T-helper 1 cell treated with Interleukin-12 subunit alpha and Interleukin-12 subunit beta and Interleukin-4 antibody, amounts not matched to agents 30 μg/mL and 1 μg/mL, for 36 hours (primary cell): ENCODE results near the gene ERGIC1.

Source experiments
- H3K27ac Mint-ChIP-seq: one replicate; pipeline ENCODE4 v1.8.0; 2021; ENCODE audit warnings: mild to moderate bottlenecking, mixed read lengths
- H3K27me3 Mint-ChIP-seq: one replicate; pipeline ENCODE4 v1.8.0; 2021; ENCODE audit warnings: low read depth, mixed read lengths
- H3K36me3 Mint-ChIP-seq: one replicate; pipeline ENCODE4 v1.8.0; 2021; ENCODE audit warnings: low read depth, mixed read lengths
- H3K4me1 Mint-ChIP-seq: one replicate; pipeline ENCODE4 v1.8.0; 2021; ENCODE audit warnings: low read depth, mixed read lengths
- H3K4me3 Mint-ChIP-seq: one replicate; pipeline ENCODE4 v1.8.0; 2021; ENCODE audit warnings: mild to moderate bottlenecking, moderate library complexity, mixed read lengths
- H3K9me3 Mint-ChIP-seq: one replicate; pipeline ENCODE4 v1.8.0; 2021; ENCODE audit warnings: mixed read lengths

ERGIC1 gene

GRCh38 chr5:172877466-172878260 lies 43.6 kb downstream of the ERGIC1 start:
- H3K27ac Mint-ChIP-seq = no peak overlapping the region
- H3K9me3 Mint-ChIP-seq = no peaks in the 10 kb centered on the region
- peaks cover 9% of the 10 kb centered on the region for H3K4me1 Mint-ChIP-seq
- no peak overlapping the region for H3K4me3 Mint-ChIP-seq
- H3K27me3 Mint-ChIP-seq = no peaks in the 10 kb centered on the region
- no peaks in the 10 kb centered on the region for H3K36me3 Mint-ChIP-seq

GRCh38 chr5:172878585-172878932 lies 44.5 kb downstream of the ERGIC1 start:
- H3K27ac Mint-ChIP-seq = no peak overlapping the region
- no peak overlapping the region for H3K4me3 Mint-ChIP-seq
- peaks cover 9% of the 10 kb centered on the region for H3K4me1 Mint-ChIP-seq
- H3K27me3 Mint-ChIP-seq = no peaks in the 10 kb centered on the region
- no peaks in the 10 kb centered on the region for H3K36me3 Mint-ChIP-seq
- H3K9me3 Mint-ChIP-seq = no peaks in the 10 kb centered on the region

GRCh38 chr5:172878933-172879752 lies 45.1 kb downstream of the ERGIC1 start:
- no peaks in the 10 kb centered on the region for H3K36me3 Mint-ChIP-seq
- no peak overlapping the region for H3K27ac Mint-ChIP-seq
- H3K27me3 Mint-ChIP-seq = no peaks in the 10 kb centered on the region
- peaks cover 9% of the 10 kb centered on the region for H3K4me1 Mint-ChIP-seq
- no peaks in the 10 kb centered on the region for H3K9me3 Mint-ChIP-seq
- H3K4me3 Mint-ChIP-seq = no peak overlapping the region

GRCh38 chr5:172881691-172882370 lies 47.8 kb downstream of the ERGIC1 start:
- no peak overlapping the region for H3K4me3 Mint-ChIP-seq
- no peaks in the 10 kb centered on the region for H3K9me3 Mint-ChIP-seq
- H3K27me3 Mint-ChIP-seq = no peaks in the 10 kb centered on the region
- peaks cover 9% of the 10 kb centered on the region for H3K4me1 Mint-ChIP-seq
- H3K36me3 Mint-ChIP-seq = no peaks in the 10 kb centered on the region
- no peak overlapping the region for H3K27ac Mint-ChIP-seq

DNA sequence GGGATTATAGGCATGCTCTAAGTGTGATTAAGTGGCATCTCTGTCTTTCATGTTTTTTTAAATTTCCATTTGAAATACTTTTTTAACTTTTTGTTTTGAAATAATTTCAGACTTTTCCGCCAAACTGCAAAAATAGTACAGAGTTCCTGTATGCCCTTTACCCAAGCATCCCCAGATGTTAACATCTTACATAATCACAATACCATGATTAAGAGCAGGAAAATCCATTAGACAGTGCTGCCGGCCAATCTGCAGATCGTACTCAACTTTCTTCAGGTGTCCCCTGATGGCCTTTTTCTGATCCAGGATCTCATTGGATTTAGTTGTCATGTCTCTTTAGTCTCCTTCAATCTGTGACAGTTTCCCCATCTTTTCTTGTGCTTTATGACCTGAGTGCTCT lies 49.0 kb downstream of the ERGIC1 start:
- H3K27ac Mint-ChIP-seq = no peak overlapping the region

DNA sequence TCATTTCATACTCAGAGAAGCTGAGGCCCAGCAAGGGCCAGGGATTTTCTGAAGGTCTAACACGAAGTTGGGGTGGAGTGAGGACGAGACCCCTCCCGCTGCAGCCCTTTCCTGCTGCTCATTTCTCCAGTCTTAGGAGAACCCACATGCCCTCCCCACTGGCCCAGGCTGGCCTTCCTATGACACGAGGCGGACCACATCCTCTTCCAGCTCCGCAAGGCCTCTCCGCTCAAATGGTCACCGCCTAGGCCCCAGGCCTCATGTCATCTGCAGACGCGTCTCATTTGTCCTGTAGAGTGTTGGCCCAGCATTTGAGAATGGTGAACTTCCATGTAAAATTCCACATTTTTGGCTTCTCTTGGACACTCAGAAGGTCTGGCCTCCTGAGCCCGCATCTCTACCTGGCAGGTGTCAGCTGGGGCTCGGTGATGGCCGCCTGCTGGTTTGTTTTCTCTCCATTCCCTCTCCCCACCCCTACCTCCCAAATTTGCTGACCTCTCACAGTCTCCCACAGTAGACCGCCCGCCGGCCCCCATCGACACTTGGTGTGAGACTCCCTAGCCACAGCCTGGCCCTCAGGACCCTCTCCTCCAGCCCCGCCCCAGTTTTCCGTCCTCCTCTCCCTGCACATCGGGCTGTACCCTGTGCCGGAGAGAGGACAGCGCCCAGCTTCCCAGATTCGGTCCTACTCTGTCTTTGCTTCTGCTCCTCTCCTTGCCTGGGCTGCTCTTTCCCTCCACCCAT lies 51.7 kb downstream of the ERGIC1 start:
- peaks cover 4% of the 10 kb centered on the region for H3K36me3 Mint-ChIP-seq
- H3K27ac Mint-ChIP-seq = no peak overlapping the region
- no peaks in the 10 kb centered on the region for H3K27me3 Mint-ChIP-seq
- no peaks in the 10 kb centered on the region for H3K9me3 Mint-ChIP-seq
- no peak overlapping the region for H3K4me3 Mint-ChIP-seq
- peaks cover 7% of the 10 kb centered on the region for H3K4me1 Mint-ChIP-seq

More for the DNA sequence above, 49.0 kb downstream of the ERGIC1 start:
- Mint-ChIP-seq H3K4me3 (no peak overlapping the region), H3K9me3 (no peaks in the 10 kb centered on the region), H3K4me1 (peaks cover 7% of the 10 kb centered on the region), H3K36me3 (no peaks in the 10 kb centered on the region), H3K27me3 (no peaks in the 10 kb centered on the region)

- H3K4me1 Mint-ChIP-seq = peaks cover 7% of the 10 kb centered on the region
- no peak overlapping the region for H3K4me3 Mint-ChIP-seq
- no peaks in the 10 kb centered on the region for H3K27me3 Mint-ChIP-seq
- H3K36me3 Mint-ChIP-seq = peaks cover 4% of the 10 kb centered on the region
- no peak overlapping the region for H3K27ac Mint-ChIP-seq
- H3K9me3 Mint-ChIP-seq = no peaks in the 10 kb centered on the region
Measured at GRCh38 chr5:172886476-172886875, 52.4 kb downstream of the ERGIC1 start.

GRCh38 chr5:172886974-172887501 lies 53.0 kb downstream of the ERGIC1 start:
- H3K27me3 Mint-ChIP-seq = no peaks in the 10 kb centered on the region
- no peak overlapping the region for H3K4me3 Mint-ChIP-seq
- H3K36me3 Mint-ChIP-seq = peaks cover 4% of the 10 kb centered on the region
- H3K9me3 Mint-ChIP-seq = no peaks in the 10 kb centered on the region
- H3K4me1 Mint-ChIP-seq = peaks cover 3% of the 10 kb centered on the region
- H3K27ac Mint-ChIP-seq = no peak overlapping the region

DNA sequence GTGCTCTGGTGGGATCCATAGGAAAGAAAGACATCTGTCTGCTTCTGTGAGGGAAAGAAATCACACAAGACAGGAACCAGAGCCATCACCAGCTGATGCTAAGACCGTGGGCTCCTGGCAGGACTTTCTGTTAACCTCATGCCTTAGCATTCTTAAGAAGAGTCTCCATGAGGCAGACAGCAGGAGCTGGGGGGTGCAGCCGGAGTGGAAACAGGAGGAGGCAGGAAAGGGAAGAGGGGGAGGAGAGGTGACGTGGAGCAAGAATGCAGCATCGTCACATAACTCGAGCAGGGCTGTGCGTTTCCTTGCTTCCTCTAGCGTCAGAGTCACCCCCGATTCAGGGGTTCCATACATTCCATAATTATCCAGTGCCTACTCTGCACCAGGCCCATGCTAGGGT lies 53.6 kb downstream of the ERGIC1 start:
- peaks cover 4% of the 10 kb centered on the region for H3K36me3 Mint-ChIP-seq
- no peaks in the 10 kb centered on the region for H3K4me1 Mint-ChIP-seq
- no peaks in the 10 kb centered on the region for H3K9me3 Mint-ChIP-seq
- H3K27ac Mint-ChIP-seq = no peak overlapping the region
- no peaks in the 10 kb centered on the region for H3K27me3 Mint-ChIP-seq
- no peak overlapping the region for H3K4me3 Mint-ChIP-seq

- Mint-ChIP-seq H3K27me3 (no peaks in the 10 kb centered on the region), H3K4me1 (no peaks in the 10 kb centered on the region), H3K36me3 (peaks cover 4% of the 10 kb centered on the region), H3K27ac (no peak overlapping the region), H3K9me3 (no peaks in the 10 kb centered on the region), H3K4me3 (no peak overlapping the region)
Measured at GRCh38 chr5:172890659-172891058, 56.6 kb downstream of the ERGIC1 start.

GRCh38 chr5:172891716-172892421 lies 57.8 kb downstream of the ERGIC1 start:
- H3K4me1 Mint-ChIP-seq = no peaks in the 10 kb centered on the region
- no peak overlapping the region for H3K4me3 Mint-ChIP-seq
- no peaks in the 10 kb centered on the region for H3K27me3 Mint-ChIP-seq
- peaks cover 4% of the 10 kb centered on the region for H3K36me3 Mint-ChIP-seq
- H3K9me3 Mint-ChIP-seq = no peaks in the 10 kb centered on the region
- no peak overlapping the region for H3K27ac Mint-ChIP-seq

- H3K36me3 Mint-ChIP-seq = peaks cover 4% of the 10 kb centered on the region
- no peaks in the 10 kb centered on the region for H3K27me3 Mint-ChIP-seq
- H3K4me3 Mint-ChIP-seq = no peak overlapping the region
- H3K27ac Mint-ChIP-seq = no peak overlapping the region
- no peaks in the 10 kb centered on the region for H3K4me1 Mint-ChIP-seq
- H3K9me3 Mint-ChIP-seq = no peaks in the 10 kb centered on the region
Measured at GRCh38 chr5:172892713-172893112, 58.7 kb downstream of the ERGIC1 start.

DNA sequence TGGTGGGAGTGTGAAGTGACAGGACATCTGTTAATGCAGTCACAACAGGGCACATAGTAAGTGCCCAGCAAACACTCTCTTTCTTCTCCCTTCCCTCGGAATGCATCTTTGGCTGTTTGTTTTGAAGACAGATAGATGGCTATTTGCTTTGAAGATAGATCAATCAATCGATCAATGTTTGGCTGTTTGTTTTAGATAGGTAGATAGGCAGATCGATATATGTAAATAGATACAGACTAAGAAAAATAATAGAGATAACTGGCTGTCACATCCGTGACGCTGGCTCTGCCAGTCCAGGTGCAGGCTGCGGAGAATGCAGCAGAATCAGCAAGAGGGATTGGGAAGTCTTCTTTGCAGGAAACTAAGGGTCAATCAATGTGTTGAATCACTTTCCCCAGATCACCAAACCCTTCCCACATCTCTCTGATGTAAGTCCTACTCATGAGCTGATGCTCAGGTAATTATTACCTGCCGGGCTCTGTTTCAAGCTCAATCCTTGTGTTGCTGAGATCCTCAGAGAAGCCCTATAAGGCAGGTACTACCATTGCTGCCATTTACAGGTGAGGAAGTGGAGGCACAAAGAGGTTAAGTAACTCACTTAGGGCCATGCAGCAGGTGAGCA lies 60.8 kb downstream of the ERGIC1 start:
- Mint-ChIP-seq H3K36me3 (peaks cover 3% of the 10 kb centered on the region), H3K27me3 (no peaks in the 10 kb centered on the region), H3K9me3 (no peaks in the 10 kb centered on the region), H3K4me3 (no peak overlapping the region), H3K4me1 (no peaks in the 10 kb centered on the region), H3K27ac (no peak overlapping the region)
